ENCODE measurements around the gene ANXA4. TPM values are rescaled to one million over a fixed set of nuclear protein-coding genes. Genes with fewer than 3 reads are reported as not detected.

Gene ANXA4
- total RNA-seq, 1 donor from 2014 or later, result 102 TPM

DNA sequence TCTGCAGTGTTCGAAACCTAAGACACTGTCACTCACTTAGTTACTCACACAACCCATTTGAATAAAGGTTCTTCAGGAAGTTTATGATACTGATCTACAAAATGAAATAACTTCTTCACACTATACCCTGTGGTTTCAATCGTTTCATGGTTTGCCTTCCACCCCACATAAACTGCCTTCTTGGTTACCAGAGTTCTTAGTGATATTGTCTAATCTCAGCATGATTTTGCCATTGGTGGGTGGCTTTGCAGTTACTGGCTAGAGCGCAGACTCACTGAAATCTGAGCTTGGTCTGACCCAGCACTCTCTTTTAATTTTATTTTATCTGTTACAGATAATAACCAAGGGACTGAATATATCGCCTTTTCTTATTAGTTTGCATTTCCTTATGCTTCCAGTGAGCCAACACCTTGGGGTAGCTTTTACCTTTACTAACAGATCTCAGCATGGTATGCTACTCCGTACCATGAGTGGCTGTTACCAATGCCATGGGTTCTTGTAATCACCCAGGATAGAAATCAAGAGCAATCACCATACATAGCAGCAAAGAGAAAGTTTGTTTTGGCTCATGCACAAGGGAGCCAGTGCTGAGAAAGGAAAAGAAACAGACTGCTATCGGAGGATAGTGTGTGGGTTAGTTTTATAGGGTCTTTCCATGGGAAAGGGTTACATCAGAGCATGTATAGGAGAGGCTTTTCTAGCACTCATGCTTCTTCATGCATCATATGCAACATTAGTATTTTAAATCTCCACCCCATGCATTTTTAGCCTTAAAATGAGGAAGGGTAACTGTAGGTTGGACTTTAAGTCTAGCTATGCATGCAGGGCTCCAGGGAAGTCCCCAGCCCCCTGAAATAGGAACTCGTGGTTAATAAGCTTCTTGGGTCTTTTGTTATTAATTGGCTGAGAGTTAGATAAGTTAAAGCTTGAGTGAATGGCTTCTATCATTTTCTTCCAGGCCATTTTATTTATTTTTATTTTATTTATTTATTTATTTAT, 33.3 kb downstream of the ANXA4 start:
- peak; percentile 84 for ATAC-seq

DNA sequence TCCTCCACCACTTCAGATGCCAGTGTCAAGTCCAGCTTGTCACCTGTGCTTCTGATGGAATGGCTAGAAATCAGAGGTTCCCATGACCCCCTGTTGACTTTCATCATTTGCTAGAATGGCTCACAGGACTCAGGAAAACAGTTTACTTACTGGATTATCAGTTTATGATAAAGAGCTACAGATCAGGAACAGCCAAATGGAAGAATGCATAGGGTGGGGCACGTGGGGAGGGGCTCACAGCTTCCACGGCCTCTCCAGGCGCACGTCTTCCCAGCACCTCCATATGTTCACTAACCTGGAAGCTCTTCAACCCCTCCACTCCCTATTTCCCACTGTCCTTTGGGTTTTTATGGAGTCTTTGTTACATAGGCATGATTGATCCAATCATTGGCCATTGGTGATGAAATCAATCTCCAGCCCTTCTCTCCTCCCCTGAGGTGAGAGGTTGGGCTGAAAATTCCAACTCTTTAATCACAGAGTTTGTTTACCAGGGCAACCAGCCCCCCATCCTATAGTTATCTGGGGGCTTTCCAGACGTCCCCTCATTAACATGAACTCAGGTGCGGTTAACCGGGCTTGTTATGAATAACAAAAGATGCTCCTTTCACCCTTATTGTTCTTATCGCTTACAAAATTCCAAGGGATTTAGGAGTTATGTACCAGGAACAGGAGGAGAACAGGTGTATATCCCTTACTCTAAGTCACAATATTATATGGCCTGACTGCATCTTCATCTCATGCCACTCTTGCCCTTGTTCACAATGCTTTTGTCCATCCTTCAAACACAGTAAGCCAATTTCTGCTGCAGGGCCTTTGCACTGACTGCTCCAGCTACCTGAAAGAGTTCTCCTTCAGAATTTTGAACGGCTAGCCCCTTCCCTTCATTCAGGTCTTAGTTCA, 35.2 kb downstream of the ANXA4 start:
- no peak for ATAC-seq
- DNase-seq (ENCODE audit: low spot score), result peak; percentile 10

More for the DNA sequence above, 33.3 kb downstream of the ANXA4 start:
- peak; percentile 39 for DNase-seq (ENCODE audit: low spot score)

- DNase-seq (ENCODE audit: low spot score), result no peak
- ATAC-seq, result no peak
These were observed 35.8 kb downstream of the ANXA4 start for GRCh38 chr2:69777786-69778105.

DNA sequence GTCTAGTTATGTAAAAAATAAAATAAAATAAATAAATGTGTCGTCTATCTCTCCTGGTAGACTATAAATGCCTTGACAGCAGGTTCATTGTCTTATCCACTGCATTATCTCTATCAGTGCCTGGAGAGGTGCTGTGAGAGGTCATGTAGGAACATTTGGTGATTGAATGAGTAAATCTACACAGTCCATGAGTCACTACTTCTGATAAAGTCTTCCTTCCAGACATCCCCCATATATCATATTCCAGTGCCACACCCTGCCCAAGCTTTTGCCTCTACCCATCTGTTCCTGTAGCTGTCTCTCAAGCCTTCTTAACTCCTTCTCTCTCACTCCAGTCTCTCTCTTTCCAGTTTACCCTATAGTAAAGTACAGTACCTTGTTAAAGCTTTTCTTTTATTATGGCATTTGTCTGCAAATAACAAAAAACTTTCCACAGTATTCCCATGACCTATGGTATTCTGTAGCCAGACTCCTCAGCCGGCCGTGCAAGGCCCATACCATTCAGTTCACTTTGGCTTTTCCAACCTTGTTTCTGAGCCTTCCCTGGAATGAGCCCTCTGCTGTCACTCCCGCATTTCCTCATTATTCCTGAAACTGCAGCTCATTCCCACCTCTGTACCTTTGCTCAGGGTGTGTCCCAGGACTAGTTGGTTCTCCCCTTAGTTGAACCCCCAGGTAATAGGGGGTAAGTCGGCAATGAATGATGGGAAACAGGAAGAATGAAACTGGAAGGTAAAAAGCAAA, 37.5 kb downstream of the ANXA4 start:
- ATAC-seq (no peak), DNase-seq (ENCODE audit: low spot score) (peak; percentile 27)

DNA sequence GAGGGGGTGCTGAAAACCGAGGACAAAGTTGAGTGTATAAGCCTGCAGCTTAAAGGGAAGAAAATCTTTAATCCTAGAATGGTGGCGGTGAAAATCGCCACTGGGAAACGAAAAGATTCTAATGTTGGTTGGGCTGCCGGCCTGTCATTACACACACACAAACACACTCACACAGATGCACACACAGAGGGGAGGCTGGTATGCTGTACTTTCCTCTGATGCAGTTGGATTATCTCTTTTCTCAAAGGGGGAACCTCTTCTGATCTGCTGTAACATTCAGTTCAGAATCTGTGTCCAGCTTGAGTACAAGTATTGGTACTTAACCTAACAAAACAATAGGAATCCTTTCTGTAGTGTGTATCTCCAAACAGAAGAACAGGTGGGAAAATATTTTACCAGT, 39.0 kb downstream of the ANXA4 start:
- DNase-seq (ENCODE audit: low spot score) (peak; percentile 28), ATAC-seq (peak; percentile 15)

DNA sequence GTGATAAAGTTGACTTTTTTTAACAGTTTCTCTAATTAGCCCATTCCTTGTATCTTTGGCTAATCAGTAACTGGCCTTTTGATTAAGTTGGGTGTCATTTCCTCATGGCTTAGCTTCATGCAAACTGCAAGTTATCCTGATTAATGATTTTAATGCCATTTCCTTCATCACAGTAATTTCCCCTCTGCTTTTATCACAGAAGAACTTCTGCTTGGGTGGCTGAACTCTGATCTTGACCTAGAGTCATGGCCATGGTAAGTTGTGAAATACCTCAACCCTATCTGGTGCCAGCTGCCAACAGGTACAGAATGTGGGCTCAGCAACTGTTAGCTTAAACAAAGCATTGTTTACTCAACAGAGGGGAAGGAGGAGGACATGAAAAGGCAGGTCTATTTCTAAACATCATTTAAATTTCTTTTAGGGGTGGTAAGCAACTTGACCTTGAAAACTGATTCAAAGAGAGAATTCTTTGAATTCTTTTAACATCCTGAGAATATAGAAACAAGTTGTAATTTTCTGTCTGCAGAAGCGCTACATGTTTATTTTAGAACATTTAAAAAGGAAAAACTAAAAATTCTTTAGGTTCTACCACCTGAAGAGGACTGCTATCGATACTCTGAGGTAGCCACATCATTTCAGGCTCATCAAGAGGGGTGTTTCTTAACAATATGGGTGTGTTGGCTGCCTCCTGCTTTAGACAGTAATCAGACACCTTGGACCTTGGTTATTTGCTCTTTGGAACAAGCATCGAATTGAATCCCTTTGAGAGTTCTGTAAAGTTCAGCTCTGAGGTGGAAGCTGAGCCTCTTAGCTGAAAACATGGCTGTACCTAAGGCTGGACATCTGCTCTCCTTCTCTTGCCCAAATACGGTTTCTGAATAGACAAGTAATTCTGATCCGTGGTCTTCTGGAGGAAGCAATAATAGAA, 39.7 kb downstream of the ANXA4 start:
- DNase-seq (ENCODE audit: low spot score) (peak; percentile 85), ATAC-seq (peak; percentile 82)

- peak; percentile 55 for DNase-seq (ENCODE audit: low spot score)
- peak; percentile 43 for ATAC-seq
These were observed 42.3 kb downstream of the ANXA4 start for GRCh38 chr2:69784228-69784627.

DNA sequence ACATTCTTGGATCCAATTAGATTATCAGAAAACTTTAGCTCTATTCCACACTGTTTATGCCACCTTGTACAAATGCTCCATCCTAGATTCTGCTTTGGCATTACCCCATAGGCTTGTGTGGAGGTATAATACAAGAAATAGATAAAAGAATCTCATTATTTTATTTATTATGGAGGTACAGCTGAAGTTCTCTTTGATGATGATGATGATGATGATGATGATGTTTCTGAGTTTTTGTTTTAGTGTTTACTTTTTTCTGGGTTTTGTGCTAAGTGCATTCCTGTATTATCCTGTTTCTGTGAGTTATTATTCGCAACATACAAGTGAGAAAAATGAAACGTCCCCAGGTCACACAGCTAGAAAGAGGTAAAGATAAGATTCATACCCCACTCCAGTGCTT, 43.4 kb downstream of the ANXA4 start:
- DNase-seq (ENCODE audit: low spot score), result no peak
- no peak for ATAC-seq

GRCh38 chr2:69786052-69786560, 44.2 kb downstream of the ANXA4 start:
- no peak for ATAC-seq

GRCh38 chr2:69789175-69789721, 47.3 kb downstream of the ANXA4 start:
- DNase-seq (ENCODE audit: low spot score) (peak; percentile 43), ATAC-seq (peak; percentile 38)

More at GRCh38 chr2:69786052-69786560, 44.2 kb downstream of the ANXA4 start:
- DNase-seq (ENCODE audit: low spot score), result peak; percentile 10

GRCh38 chr2:69789772-69790600, 48.1 kb downstream of the ANXA4 start:
- no peak for DNase-seq (ENCODE audit: low spot score)
- peak; percentile 19 for ATAC-seq

DNA sequence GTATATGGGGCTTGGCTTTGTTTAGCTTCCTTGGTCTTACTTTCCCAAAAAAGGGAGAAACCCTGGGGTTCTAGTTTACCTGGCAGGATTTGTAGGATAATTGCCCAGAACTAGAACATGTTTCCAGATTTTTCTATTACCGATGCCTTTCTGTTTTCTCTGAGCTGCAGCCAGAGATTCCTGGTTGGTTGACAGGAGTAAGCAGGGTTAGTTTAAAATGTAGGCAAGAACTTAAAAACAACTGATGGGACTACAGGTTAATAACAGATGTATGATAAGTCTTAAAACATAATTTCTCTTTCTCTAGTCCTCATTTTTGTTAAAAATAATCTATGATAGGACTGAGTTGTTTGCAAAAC, 48.6 kb downstream of the ANXA4 start:
- DNase-seq (ENCODE audit: low spot score) (no peak), ATAC-seq (peak; percentile 60)

- no peak for DNase-seq (ENCODE audit: low spot score)
- no peak for ATAC-seq
These were observed 49.1 kb downstream of the ANXA4 start for GRCh38 chr2:69791045-69791444.

DNA sequence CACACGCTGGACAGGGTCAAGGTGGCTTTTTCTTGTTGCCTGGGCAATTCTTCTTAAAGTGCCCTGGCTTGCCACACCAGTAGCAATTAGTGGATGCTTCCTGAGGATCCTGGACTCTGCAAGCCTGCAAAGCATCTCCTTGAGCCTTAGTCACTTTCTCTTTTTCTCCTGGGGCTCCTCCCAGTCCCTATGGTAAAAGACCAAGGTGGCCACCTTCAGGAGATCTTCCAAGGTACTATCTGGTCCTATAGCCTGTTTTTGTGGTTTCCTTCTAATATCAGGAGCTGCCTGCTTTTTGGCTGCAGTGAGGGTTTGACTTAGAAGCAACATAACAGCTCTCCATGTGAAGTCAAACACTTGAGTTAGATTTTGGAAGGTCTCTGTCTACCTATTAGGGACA, 54.2 kb downstream of the ANXA4 start:
- no peak for ATAC-seq

GRCh38 chr2:69797235-69797634, 55.3 kb downstream of the ANXA4 start:
- DNase-seq (ENCODE audit: low spot score), result peak; percentile 12

More for the DNA sequence above, 54.2 kb downstream of the ANXA4 start:
- DNase-seq (ENCODE audit: low spot score), result peak; percentile 12

DNA sequence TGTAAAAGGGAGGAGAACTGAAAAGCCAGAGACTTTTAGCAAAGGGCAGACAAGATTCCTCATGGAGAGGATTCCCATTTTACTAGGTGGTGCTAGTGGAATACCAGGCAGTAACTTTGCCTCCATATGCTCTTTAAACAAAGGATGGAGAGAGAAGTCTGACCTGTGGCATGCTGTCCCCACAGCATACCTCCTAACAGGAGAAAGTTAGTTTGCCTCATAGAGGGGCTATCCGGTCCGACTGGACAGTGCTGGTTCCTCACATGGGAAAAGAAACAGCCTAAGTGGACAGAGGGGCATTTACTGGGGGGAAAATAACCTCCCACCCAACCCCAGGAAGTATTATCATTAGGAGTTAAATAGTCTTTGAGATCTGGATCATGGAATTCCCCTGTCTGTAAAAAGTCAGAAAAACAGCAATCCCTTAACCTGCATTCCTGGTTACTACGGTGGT, 55.9 kb downstream of the ANXA4 start:
- ATAC-seq, result no peak

More at GRCh38 chr2:69797235-69797634, 55.3 kb downstream of the ANXA4 start:
- ATAC-seq, result peak; percentile 51

GRCh38 chr2:69798290-69798908, 56.5 kb downstream of the ANXA4 start:
- ATAC-seq (peak; percentile 39), DNase-seq (ENCODE audit: low spot score) (peak; percentile 35)

More for the DNA sequence above, 55.9 kb downstream of the ANXA4 start:
- peak; percentile 19 for DNase-seq (ENCODE audit: low spot score)

Measured in left lobe of liver (tissue), 2 donors.